GM18507 (cell line): ENCODE measurements around the gene UBAP1.
A peak's percentile ranks its signal among the peaks of the same experiment; 100 is the strongest.
"Not testable (repeated sequence)": the region's sequence is repeated elsewhere in the genome, so short reads cannot be mapped to it uniquely, and the experiment has no call there.

Source experiments
- DNase-seq: peaks from one replicate; pipeline ENCODE4 v3.0.0; 2011; ENCODE audit warnings: low read depth; ENCODE audit not compliant: insufficient read length; ENCODE audit errors: extremely low spot score
- FAIRE-seq: peaks from 2 replicates; lab custom pipeline; 2011; peaks lifted over from hg19 to GRCh38; lab: Jason Lieb, UNC

Gene UBAP1

DNA sequence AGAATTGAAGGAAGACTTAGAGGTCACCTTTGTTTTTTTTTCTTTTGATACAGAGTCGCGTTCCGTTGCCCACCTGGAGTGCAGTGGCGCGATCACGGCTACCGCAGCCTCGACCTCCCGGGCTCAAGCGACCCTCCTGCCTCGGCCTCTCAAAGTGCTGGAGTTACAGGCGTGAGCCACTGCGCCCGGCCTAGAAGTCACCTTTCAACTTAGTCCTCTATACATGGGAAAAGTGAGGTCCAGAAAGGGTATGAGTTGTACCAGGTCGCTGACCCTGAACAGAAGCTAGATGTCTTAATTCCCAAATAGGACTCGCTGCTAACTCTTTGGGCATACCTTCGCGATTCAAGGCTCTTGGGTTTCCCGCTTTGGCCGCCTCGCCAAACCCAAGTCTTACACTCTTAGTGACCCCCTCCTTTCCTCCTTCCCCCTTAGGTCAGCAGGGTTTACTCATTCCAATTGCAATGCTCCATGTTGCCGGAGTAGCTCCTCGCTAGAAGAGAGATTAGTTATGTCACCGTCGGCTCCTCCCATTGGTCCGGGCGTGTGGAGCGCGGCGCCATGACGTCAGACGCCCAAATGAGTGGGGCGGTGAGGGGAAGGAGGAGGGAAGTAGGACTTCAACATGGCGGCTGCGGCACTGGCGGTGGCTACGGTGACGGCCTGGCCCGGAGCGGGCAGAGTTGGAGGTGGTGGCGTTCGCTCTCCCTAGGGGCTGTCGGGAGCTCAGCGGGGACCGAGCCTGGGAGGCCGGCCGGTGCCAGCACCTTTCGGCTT lies at the start of gene UBAP1:
Gene UBAP1 (plus strand): TSS at position 608 of the 777 bp plus-strand sequence. CDS start 41,872 bp downstream, outside the sequence.
- DNase-seq: peak; percentile 91
- FAIRE-seq: peak; percentile 99

- DNase-seq: no peak
- no peak for FAIRE-seq
Measured at GRCh38 chr9:34131571-34131970, 47.3 kb upstream of the UBAP1 start.

- DNase-seq (no peak), FAIRE-seq (no peak)
Measured at GRCh38 chr9:34133436-34133949, 45.4 kb upstream of the UBAP1 start.

DNA sequence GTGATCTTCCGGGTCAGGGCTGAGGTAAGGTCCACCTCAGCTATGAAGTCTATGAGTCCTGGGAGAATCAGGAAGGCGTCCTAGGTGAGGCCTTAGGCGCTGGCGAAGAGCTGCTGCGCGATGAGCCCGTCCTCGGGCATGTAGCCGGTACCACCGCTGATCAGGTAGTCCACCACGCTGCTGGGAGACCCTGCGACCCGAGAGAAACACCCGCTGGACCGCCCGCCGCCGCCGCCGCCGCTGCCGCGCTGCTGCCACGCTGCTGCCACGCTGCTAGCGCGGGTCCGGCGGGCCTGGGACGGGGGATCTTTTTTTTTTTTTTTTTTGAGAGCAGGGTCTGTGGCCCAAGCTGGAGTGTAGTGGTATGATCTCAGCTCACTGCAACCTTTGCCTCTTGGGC lies 44.3 kb upstream of the UBAP1 start:
- DNase-seq (no peak), FAIRE-seq (no peak)

DNA sequence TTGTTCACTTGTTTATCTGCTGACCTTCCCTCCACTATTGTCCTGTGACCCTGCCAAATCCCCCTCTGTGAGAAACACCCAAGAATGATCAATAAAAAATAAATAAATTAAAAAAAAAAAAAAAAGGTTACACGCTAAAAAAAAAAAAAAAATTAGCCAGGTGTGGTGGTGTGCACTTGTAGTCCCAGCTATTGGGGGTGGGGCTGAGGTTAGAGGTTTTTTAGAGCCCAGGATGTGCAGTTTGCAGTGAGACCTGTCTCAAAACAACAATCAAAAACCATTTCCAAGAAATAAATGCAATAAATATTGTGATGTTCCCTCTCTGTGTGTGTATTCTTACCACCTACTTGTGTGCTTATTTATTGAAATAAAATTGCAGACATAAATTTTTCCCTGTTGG lies 40.2 kb upstream of the UBAP1 start:
- FAIRE-seq, DNase-seq: not testable (repeated sequence)

GRCh38 chr9:34139477-34140146 lies 39.2 kb upstream of the UBAP1 start:
- no peak for DNase-seq
- no peak for FAIRE-seq

GRCh38 chr9:34140853-34141252 lies 38.0 kb upstream of the UBAP1 start:
- no peak for FAIRE-seq
- no peak for DNase-seq

- DNase-seq (no peak), FAIRE-seq (no peak)
Measured at GRCh38 chr9:34143116-34143515, 35.7 kb upstream of the UBAP1 start.

DNA sequence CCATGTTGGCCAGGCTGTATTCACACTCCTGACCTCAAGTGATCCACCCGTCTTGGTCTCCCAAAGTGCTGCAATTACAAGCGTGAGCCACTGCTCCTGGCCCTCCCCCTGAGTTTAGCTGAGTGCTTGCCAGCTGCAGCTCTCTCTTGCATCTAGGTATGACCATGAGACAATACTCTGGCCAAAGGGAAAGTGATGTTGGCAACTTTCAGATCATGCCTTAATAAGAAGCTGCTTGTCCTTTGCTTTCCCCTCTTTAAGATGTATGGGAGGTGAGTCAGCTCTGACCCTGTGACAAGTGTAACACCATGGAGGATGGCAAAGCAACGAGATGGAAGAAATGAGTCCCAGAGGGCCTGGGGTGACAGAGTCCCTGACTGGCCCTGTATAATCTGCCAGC lies 33.7 kb upstream of the UBAP1 start:
- FAIRE-seq: no peak

GRCh38 chr9:34151398-34151797 lies 27.4 kb upstream of the UBAP1 start:
- FAIRE-seq (no peak), DNase-seq (no peak)

More for the DNA sequence above, 33.7 kb upstream of the UBAP1 start:
- DNase-seq: no peak

DNA sequence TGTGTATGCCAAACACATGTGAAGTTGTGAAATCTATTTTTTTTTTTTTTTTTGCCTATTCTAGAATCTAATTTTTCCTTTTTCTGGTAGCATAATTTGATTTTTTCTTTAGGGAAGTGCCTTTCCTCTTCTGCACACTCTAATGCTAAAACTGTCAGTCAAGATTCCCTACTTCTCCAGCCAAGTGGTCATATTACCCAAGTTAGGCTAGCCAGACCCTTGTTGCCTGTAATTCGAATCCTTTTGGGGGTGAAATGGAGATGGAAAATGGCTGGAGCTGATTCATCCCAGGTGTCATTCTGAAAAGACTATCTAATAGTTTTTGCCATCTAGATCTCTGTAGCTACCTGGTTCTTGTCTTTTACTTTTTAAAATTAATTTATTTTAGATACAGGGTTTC lies 24.8 kb upstream of the UBAP1 start:
- DNase-seq: no peak
- no peak for FAIRE-seq

DNA sequence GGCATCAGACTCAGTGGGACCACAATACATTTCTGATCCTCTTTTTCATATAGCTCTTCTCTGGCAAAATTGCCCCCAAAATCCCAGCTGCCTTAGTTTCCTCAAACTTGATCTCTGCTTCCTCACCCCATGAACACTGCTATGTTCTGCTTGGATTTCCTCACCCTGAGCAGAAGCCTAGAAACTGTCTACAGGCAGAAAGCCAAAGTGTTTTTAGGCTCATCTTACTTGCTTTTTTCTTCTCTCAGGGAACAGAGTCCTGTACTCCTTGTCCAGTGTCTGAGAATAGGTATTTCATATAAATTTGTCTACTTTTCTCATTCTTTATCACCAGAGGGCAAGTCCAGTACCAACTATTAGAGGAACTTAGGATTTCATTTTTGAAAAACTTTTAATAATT lies 21.5 kb upstream of the UBAP1 start:
- DNase-seq: no peak
- FAIRE-seq: no peak

- FAIRE-seq: no peak
Measured at GRCh38 chr9:34157898-34158297, 20.9 kb upstream of the UBAP1 start.

GRCh38 chr9:34158362-34158869 lies 20.4 kb upstream of the UBAP1 start:
- no peak for FAIRE-seq

More at GRCh38 chr9:34157898-34158297, 20.9 kb upstream of the UBAP1 start:
- no peak for DNase-seq

DNA sequence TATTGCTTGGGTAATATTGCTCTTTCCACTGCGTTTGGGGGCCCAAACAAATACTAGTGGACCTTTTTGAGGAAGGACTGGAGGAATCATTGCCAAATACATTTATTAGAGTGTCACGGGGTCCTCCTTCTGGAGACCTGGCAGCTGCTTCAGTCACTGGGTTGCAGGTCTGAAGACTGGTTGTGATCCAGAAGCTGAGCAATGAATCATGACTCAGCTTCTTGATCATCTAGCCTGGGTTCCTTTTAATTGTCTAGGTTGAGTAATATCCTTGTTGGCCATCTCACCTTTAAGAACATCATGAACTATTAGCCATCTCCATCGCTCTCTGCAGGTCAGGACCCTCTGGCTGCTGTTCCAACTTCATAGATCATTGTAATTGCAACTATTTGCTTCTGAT lies 15.4 kb upstream of the UBAP1 start:
- no peak for FAIRE-seq
- DNase-seq: no peak

More at GRCh38 chr9:34158362-34158869, 20.4 kb upstream of the UBAP1 start:
- no peak for DNase-seq

GRCh38 chr9:34169125-34169524 lies 9.7 kb upstream of the UBAP1 start:
- no peak for FAIRE-seq
- no peak for DNase-seq

GRCh38 chr9:34170237-34170991 lies 8.4 kb upstream of the UBAP1 start:
- no peak for FAIRE-seq

GRCh38 chr9:34171753-34172535 lies 6.9 kb upstream of the UBAP1 start:
- no peak for DNase-seq
- peak; percentile 83 for FAIRE-seq

More at GRCh38 chr9:34170237-34170991, 8.4 kb upstream of the UBAP1 start:
- DNase-seq: no peak

DNA sequence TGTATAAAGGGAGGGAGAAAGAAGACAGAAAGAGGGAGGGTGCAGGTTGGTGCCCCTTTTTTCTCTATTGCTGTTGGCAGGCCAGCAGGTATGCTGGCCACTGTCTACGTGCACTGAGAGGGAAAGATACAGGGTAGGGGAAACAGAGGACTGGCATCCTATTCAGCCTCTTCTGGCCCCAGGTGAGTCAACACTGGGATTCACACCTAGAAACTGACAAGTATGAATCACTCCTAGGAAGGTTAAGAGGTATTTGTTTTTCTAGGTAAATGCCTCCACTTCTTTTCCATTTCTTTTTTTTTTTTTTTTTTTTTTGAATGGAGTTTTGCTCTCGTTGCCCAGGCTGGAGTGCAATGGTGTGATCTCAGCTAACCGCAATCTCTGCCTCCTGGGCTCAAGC lies 2.8 kb upstream of the UBAP1 start:
- no peak for DNase-seq
- FAIRE-seq: no peak
